ENCODE results near the gene ANKRD33.

DNA sequence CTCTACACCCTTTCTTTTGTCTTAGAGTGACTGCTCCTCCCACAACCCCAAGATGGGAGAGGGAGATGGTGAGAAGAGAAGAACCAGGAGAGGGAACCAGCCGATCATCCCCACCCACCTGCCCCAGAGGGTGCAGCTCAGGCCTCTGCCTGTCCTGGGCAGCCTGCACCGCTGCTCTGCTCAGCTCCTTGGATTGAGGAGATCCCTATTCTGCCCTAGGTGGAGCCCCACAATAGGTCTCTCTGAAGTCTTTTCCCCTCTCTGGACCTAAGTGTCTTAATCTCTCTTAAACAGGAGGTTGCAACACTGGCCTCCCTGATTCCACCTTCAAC, 2.2 kb downstream of the ANKRD33 start:
- TF ChIP-seq EZH2phosphoT487 (IDR thresholded peaks at IDR 0.05; ENCODE audit: insufficient read depth, low read depth) (no peak), EZH2 (IDR thresholded peaks at IDR 0.05; ENCODE audit: insufficient read depth, poor library complexity, severe bottlenecking) (no peak)

Measured in GM23248 (cell line).